NCI-H748 treated with DMSO at 0.1 percent for 48 hours (cell line): Measurements from ENCODE around the gene RERE.
"Not testable (repeated sequence)": the region's sequence is repeated elsewhere in the genome, so short reads cannot be mapped to it uniquely, and the experiment has no call there.

ENCODE experiments used
- DNase-seq: peaks from one replicate; lab custom pipeline; 2025; lab: John Stamatoyannopoulos, UW

RERE gene

DNA sequence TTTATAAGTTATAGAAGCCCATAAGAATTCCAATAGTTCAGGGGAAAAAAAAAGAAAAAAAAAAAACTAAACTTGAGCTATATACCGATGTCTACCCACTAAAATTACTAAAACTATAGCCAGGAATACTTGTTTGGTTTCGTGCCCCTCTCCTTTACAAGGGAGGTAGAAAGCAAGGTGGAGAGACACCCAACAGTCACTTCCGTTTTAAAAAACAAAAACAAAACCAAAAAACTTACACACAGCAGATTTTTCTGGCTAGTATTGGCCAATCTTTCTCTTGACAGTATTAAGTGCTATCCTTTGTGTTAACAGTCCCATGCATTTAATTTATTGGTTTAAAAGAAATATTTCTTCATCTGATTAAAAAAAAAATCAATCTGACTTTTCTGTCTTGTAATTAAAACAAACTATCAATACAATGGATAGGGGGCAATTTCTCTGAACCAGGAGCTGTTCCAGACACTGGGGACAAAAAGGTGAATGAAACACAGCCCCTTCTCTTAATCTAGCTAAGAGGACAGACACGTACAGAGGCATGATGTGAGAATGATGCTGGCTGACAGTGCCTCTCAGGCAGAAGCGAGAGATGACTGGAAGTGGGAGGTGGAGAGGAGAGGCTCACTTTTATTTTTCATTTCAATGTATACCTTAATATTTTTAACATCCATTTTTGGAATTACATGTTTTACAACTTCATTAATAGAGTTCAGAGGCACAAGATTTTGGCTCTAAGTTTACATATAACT is 214.8 kb downstream of the RERE start:
- DNase-seq = no peak

DNA sequence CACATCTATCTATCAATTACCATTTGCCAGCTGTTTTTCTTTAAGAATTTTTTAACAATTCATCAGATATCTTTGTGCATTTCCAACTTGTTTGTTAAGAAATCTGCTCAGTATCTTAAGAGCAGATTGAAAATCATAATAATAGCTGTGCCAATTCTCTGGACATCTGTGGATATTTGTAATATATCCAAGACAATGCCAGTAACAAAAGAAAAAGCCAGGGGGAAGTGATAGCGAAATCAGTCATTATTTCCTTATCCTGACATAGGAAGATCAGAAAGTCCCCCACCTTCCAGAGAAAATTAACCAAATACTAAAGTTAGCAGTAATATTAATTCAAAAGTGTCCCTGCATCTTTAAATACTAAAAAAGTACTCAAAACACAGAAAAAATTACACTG is 217.1 kb downstream of the RERE start:
- no peak for DNase-seq

GRCh38 chr1:8599646-8600212 is 217.7 kb downstream of the RERE start:
- no peak for DNase-seq

DNA sequence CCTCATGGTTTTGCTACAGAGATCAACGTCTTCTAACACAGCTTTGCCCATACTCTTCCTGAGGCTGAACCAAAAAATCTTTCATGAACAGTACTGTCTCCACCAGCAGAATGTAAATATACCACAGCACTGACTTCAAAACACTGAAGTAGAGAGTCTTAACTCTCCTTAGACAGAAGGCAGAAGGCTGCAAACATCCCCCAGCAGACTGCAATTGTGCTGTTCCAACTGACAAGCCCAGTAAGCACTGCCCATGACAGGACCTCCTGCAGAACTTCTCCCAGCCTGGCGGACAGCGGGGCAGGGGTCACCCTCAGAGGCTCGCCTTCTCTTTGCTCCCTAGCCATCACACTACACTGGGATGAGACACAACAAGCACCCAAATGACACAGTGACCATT is 218.7 kb downstream of the RERE start:
- DNase-seq = no peak

- DNase-seq = no peak
Observed at GRCh38 chr1:8598060-8598724, 219.2 kb downstream of the RERE start.

- DNase-seq = no peak
Observed at GRCh38 chr1:8597455-8597854, 220.0 kb downstream of the RERE start.

GRCh38 chr1:8595941-8596340 is 221.5 kb downstream of the RERE start:
- DNase-seq = no peak

GRCh38 chr1:8595332-8595731 is 222.1 kb downstream of the RERE start:
- DNase-seq = no peak

GRCh38 chr1:8593292-8593691 is 224.1 kb downstream of the RERE start:
- not testable (repeated sequence) for DNase-seq

GRCh38 chr1:8591569-8591968 is 225.9 kb downstream of the RERE start:
- no peak for DNase-seq

- DNase-seq = no peak
Observed at GRCh38 chr1:8590721-8591351, 226.6 kb downstream of the RERE start.

DNA sequence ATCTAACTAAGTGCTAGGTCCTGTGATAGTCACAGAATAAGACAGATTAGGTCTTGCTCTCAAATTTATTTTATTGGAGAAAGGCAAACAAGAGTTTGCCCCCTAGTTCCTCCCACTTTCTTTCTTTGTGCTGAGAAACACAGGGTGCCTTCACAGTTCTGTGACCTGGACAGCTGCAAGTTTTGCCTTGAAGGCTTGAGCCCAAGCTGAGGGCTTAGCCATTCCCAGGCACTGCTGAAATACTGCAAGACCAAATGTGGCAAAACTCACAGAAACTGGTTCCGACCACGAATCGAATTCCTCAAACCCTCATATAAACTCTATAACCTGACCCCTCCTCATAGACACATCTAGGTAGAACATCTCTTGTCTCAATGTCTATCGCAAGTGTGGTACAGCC is 227.9 kb downstream of the RERE start:
- no peak for DNase-seq

DNA sequence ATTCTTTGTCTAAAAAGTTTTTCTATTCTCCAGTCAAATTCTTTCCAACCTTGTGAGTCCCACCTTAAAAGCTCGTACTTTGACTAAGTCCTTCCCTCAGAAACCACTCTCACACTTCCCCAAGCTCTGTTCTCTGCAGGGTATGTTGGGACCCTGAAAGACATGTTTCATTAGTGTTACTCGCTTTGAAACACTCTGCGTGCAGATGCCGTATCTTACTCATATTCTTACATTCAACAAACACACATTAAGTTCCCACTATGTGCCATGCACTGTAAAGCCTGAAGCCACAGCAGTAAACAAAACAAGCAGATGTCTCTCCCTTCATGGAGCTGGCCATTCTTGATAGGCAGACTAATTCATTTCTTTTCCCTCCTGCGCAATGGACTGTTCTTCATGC is 229.7 kb downstream of the RERE start:
- no peak for DNase-seq

- DNase-seq = no peak
Observed at GRCh38 chr1:8586438-8586837, 231.0 kb downstream of the RERE start.

DNA sequence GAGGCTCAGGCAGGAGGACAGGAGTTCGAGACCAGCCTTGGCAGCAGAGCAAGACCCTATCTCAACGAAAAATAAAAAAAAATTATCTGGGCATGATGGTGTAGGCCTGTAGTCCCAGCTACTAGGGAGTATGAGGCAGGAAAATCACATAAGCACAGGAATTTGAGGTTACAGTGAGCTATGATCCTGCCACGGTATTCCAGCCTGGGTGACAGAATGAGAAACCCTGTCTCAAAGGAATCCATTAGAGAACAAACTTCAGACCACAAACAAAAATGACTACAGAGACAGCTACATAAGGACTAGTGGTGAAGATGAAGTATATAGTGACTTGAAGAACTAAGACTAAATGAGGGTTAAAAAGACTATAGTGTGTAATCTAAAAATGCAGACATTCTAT is 233.1 kb downstream of the RERE start:
- DNase-seq = no peak

- DNase-seq = no peak
Observed at GRCh38 chr1:8583031-8583430, 234.4 kb downstream of the RERE start.

DNA sequence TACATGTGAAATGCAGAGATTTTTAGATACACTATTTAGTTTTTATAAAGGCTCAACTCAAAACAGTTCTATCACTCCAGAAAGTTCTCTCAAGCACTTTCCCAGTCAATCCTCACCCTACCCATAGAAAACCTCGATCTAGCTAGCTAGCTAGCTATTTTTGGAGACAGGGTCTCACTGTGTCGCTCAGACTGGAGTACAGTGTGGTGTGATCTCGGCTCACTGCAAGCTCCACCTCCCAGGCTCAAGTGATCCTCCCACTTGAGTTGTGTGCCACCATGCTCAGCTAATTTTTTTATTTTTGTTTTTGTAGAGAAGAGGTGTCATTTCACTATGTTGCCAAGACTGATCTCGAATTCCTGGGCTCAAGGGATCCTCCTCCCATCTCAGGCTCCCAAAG is 236.9 kb downstream of the RERE start:
- DNase-seq = no peak

- DNase-seq = no peak
Observed at GRCh38 chr1:8578936-8579335, 238.5 kb downstream of the RERE start.

DNA sequence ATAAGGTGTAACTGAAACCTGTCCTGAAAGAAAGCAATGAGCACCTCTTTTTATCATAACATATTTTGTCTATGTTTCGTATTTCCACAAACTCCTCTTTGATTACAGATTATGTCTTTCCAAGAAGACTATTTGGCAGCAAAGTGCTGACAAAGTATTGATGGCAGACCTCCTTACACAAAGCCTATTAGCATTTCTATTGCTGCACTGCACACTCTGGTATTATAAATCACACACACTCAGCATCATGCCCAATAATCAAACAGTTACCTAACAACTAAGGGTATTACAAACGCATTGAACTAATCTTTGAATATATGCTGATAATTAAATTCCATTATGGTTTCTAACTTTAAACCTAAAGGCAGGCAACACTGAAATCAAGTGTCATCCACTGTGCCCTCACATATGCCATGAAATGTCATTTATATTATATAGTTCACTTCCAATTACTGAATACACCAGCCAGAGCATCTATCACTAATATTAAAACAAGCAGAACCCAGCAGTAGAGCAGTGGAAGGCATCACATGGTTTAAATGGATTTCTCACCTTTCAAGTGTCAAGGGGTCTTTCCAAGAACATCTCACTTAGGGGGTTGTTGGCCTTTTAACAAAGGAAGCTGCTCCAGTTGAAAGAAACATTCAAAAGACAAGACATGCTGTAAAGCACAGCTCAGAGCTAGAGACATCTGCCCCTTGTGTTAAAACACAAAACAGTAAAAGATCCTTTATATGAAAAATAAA is 239.1 kb downstream of the RERE start:
- no peak for DNase-seq

- no peak for DNase-seq
Observed at GRCh38 chr1:8574985-8575384, 242.5 kb downstream of the RERE start.

- DNase-seq = no peak
Observed at GRCh38 chr1:8572106-8572505, 245.3 kb downstream of the RERE start.
